Measurements from ENCODE around the gene RNF126. TPM values are rescaled to one million over a fixed set of nuclear protein-coding genes. Genes with fewer than 3 reads are reported as not detected.
A peak's percentile ranks its signal among the peaks of the same experiment; 100 is the strongest.

RNF126 gene
- total and polyA plus RNA-seq, 2 of the 4 experiments (the other 2 are of a cell fraction) = 7.0 to 27.4 TPM

GRCh38 chr19:688214-688613 is 25.2 kb upstream of the RNF126 start:
- DNase-seq (no peak), ATAC-seq (ENCODE audit: low read depth) (peak; percentile 65)
- H2BK15ac ChIP-seq (ENCODE audit: low read depth, low read length) = no peak overlapping the region
- no peak overlapping the region for H3K27ac ChIP-seq (ENCODE audit: insufficient read depth, low read length)
- no peak overlapping the region for H3K56ac ChIP-seq (ENCODE audit: extremely low read depth, insufficient read depth, low read length)
- BruUV-seq (replicated peaks) = no TSS peak
- in situ Hi-C loops (cut with MboI; ENCODE audit: low sequenced_read_pairs) (no loop called here), dilution Hi-C loops (cut with HindIII; ENCODE audit: low sequenced_read_pairs, unreplicated experiment) (no loop called here), intact Hi-C loops (cut with micrococcal nuclease) (no loop called here)
- no peaks in the 10 kb centered on the region for H3K36me3 ChIP-seq (ENCODE audit: control insufficient read depth, insufficient read depth, low read length)
- ChIA-PET CTCF (no interaction called here), POLR2A (ENCODE audit: unreplicated experiment) (no interaction called here)
- H2AK5ac ChIP-seq (ENCODE audit: low read depth, low read length) = 0 out of 2 replicates have a peak overlapping the region, but pooled peaks have one; percentile 56
- H4K91ac ChIP-seq (ENCODE audit: insufficient read depth, low read depth, low read length) = no peak overlapping the region
- WGBS, 2 experiments (ENCODE audit: extremely low coverage in 2 of 2, insufficient read length in 1 of 2) = 50% methylated on average over 2 of the region's 15 CpGs; no CpG with 5 or more reads in 1 of the 2 experiments
- H3K9me1 ChIP-seq (ENCODE audit: insufficient read depth, low read length) = no peaks in the 10 kb centered on the region
- no peaks in the 10 kb centered on the region for H3K79me1 ChIP-seq (ENCODE audit: low read depth in 1 of 2, low read length in 2 of 2)
- no peaks in the 10 kb centered on the region for H3K27me3 ChIP-seq (ENCODE audit: control insufficient read depth, insufficient read depth, low read length)
- no peak overlapping the region for H4K5ac ChIP-seq (ENCODE audit: low read depth, low read length)
- H2AK9ac ChIP-seq (replicated peaks; ENCODE audit: low read depth, low read length, poor library complexity) = no peak overlapping the region
- no peak overlapping the region for H2BK120ac ChIP-seq (ENCODE audit: low read depth, low read length)
- no peak overlapping the region for H3K9ac ChIP-seq (ENCODE audit: low read depth, low read length)
- H2BK20ac ChIP-seq (ENCODE audit: low read depth, low read length) = 0 out of 2 replicates have a peak overlapping the region, but pooled peaks have one; percentile 34
- H3K4me3 ChIP-seq (ENCODE audit: insufficient read depth, low read depth, low read length) = no peak overlapping the region
- peaks cover 3% of the 10 kb centered on the region; the same call in 1 of the 2 replicates for H3K4me1 ChIP-seq (ENCODE audit: control insufficient read depth, insufficient read depth, low read length)
- H3K4me2 ChIP-seq (ENCODE audit: low read depth, low read length) = no peak overlapping the region
- H3K9me3 ChIP-seq (ENCODE audit: control insufficient read depth, insufficient read depth, low read length) = no peaks in the 10 kb centered on the region
- TF ChIP-seq MXI1 (IDR thresholded peaks at IDR 0.05; ENCODE audit: borderline replicate concordance, low read depth, low read length) (no peak), CHD1 (IDR thresholded peaks at IDR 0.05; ENCODE audit: low read depth, low read length) (no peak), CEBPB (IDR thresholded peaks at IDR 0.05; ENCODE audit: low read depth, low read length) (peak; percentile 79), SMC3 (IDR thresholded peaks at IDR 0.05; ENCODE audit: low read depth, low read length) (no peak)
- H3K18ac ChIP-seq (ENCODE audit: low read depth, low read length) = no peak overlapping the region; the same call in 1 of the 2 replicates
- no peak overlapping the region for H2BK5ac ChIP-seq (ENCODE audit: low read depth, low read length, poor library complexity, severe bottlenecking)
- H3K14ac ChIP-seq (replicated peaks; ENCODE audit: low read depth, low read length) = no peak overlapping the region
- H3K23ac ChIP-seq (ENCODE audit: low read depth, low read length) = no peak overlapping the region
- no peaks in the 10 kb centered on the region for H4K20me1 ChIP-seq (ENCODE audit: insufficient read depth, low read length)
- peak overlapping the region; percentile 78 for H2AFZ ChIP-seq (replicated peaks; ENCODE audit: low read length, poor library complexity)
- H4K8ac ChIP-seq (ENCODE audit: low read depth in 2 of 2, low read length in 2 of 2) = peak overlapping the region in 1 of 2 experiments; percentile 40; a peak in 1 of 4 replicates
- H3K4ac ChIP-seq (ENCODE audit: low read depth, low read length) = 0 out of 2 replicates have a peak overlapping the region, but pooled peaks have one; percentile 47
